Activated naive CD8-positive, alpha-beta T cell treated with anti-CD3 and anti-CD28 coated beads for 36 hours (primary cell): ENCODE measurements around the gene CST7. TPM values are rescaled to one million over a fixed set of nuclear protein-coding genes. Genes with fewer than 3 reads are reported as not detected.
A peak's percentile ranks its signal among the peaks of the same experiment; 100 is the strongest.

ENCODE experiments used
- DNase-seq: peaks from one replicate; pipeline ENCODE4 v3.0.0; 2021
- H3K27ac Mint-ChIP-seq: one replicate; pipeline ENCODE4 v1.8.0; 2022; ENCODE audit warnings: mild to moderate bottlenecking, moderate library complexity, mixed read lengths
- H3K27me3 Mint-ChIP-seq: one replicate; pipeline ENCODE4 v1.8.0; 2022; ENCODE audit warnings: mild to moderate bottlenecking, mixed read lengths
- H3K36me3 Mint-ChIP-seq: one replicate; pipeline ENCODE4 v1.8.0; 2021; ENCODE audit warnings: mild to moderate bottlenecking, mixed read lengths
- H3K4me1 Mint-ChIP-seq: one replicate; pipeline ENCODE4 v1.8.0; 2021; ENCODE audit warnings: mixed read lengths
- H3K4me3 Mint-ChIP-seq: one replicate; pipeline ENCODE4 v1.8.0; 2022; ENCODE audit warnings: mild to moderate bottlenecking, moderate library complexity, mixed read lengths
- H3K9me3 Mint-ChIP-seq: one replicate; pipeline ENCODE4 v1.8.0; 2022; ENCODE audit warnings: mixed read lengths
- total RNA-seq, 2 experiments: library from RNA; stranded (reverse); gene quantifications; one replicate each; pipeline ENCODE4 v1.2.3, GENCODE V29; 2021

Gene CST7
- total RNA-seq, 2 experiments from 2014 or later = 41.5 to 44.7 TPM

GRCh38 chr20:24979036-24979960 lies 30.2 kb downstream of the CST7 start:
- DNase-seq = no peak
- peaks cover 16% of the 10 kb centered on the region for H3K9me3 Mint-ChIP-seq
- H3K4me1 Mint-ChIP-seq = peaks cover 22% of the 10 kb centered on the region
- H3K27ac Mint-ChIP-seq = no peak overlapping the region
- no peak overlapping the region for H3K4me3 Mint-ChIP-seq
- no peaks in the 10 kb centered on the region for H3K27me3 Mint-ChIP-seq
- peaks cover 86% of the 10 kb centered on the region for H3K36me3 Mint-ChIP-seq

GRCh38 chr20:24980291-24981053 lies 31.4 kb downstream of the CST7 start:
- H3K36me3 Mint-ChIP-seq = peaks cover 80% of the 10 kb centered on the region
- no peaks in the 10 kb centered on the region for H3K27me3 Mint-ChIP-seq
- H3K27ac Mint-ChIP-seq = no peak overlapping the region
- no peak for DNase-seq
- H3K4me3 Mint-ChIP-seq = no peak overlapping the region
- peaks cover 15% of the 10 kb centered on the region for H3K9me3 Mint-ChIP-seq
- peaks cover 32% of the 10 kb centered on the region for H3K4me1 Mint-ChIP-seq

GRCh38 chr20:24981282-24981681 lies 32.2 kb downstream of the CST7 start:
- Mint-ChIP-seq H3K9me3 (peaks cover 10% of the 10 kb centered on the region), H3K36me3 (peaks cover 78% of the 10 kb centered on the region), H3K4me3 (no peak overlapping the region), H3K27ac (no peak overlapping the region), H3K27me3 (no peaks in the 10 kb centered on the region), H3K4me1 (peaks cover 39% of the 10 kb centered on the region)
- no peak for DNase-seq

- H3K27me3 Mint-ChIP-seq = no peaks in the 10 kb centered on the region
- peaks cover 8% of the 10 kb centered on the region for H3K9me3 Mint-ChIP-seq
- DNase-seq = no peak
- H3K27ac Mint-ChIP-seq = no peak overlapping the region
- H3K36me3 Mint-ChIP-seq = peaks cover 77% of the 10 kb centered on the region
- H3K4me1 Mint-ChIP-seq = peaks cover 43% of the 10 kb centered on the region
- no peak overlapping the region for H3K4me3 Mint-ChIP-seq
These were observed 32.7 kb downstream of the CST7 start for GRCh38 chr20:24981790-24982189.

GRCh38 chr20:24983896-24984295 lies 34.8 kb downstream of the CST7 start:
- no peak for DNase-seq
- no peak overlapping the region for H3K27ac Mint-ChIP-seq
- peaks cover 64% of the 10 kb centered on the region for H3K4me1 Mint-ChIP-seq
- peaks cover 68% of the 10 kb centered on the region for H3K36me3 Mint-ChIP-seq
- no peaks in the 10 kb centered on the region for H3K27me3 Mint-ChIP-seq
- no peak overlapping the region for H3K4me3 Mint-ChIP-seq
- peaks cover 8% of the 10 kb centered on the region for H3K9me3 Mint-ChIP-seq

- peaks cover 62% of the 10 kb centered on the region for H3K36me3 Mint-ChIP-seq
- no peak overlapping the region for H3K4me3 Mint-ChIP-seq
- peaks cover 3% of the 10 kb centered on the region for H3K9me3 Mint-ChIP-seq
- DNase-seq = no peak
- no peaks in the 10 kb centered on the region for H3K27me3 Mint-ChIP-seq
- no peak overlapping the region for H3K27ac Mint-ChIP-seq
- H3K4me1 Mint-ChIP-seq = peaks cover 69% of the 10 kb centered on the region
These were observed 36.0 kb downstream of the CST7 start for GRCh38 chr20:24984961-24985640.

- Mint-ChIP-seq H3K36me3 (peaks cover 58% of the 10 kb centered on the region), H3K27me3 (no peaks in the 10 kb centered on the region), H3K4me1 (peaks cover 76% of the 10 kb centered on the region), H3K27ac (no peak overlapping the region), H3K9me3 (peaks cover 3% of the 10 kb centered on the region), H3K4me3 (no peak overlapping the region)
- DNase-seq = no peak
These were observed 36.7 kb downstream of the CST7 start for GRCh38 chr20:24985802-24986201.

GRCh38 chr20:24986436-24987015 lies 37.5 kb downstream of the CST7 start:
- peaks cover 3% of the 10 kb centered on the region for H3K9me3 Mint-ChIP-seq
- peaks cover 78% of the 10 kb centered on the region for H3K4me1 Mint-ChIP-seq
- no peaks in the 10 kb centered on the region for H3K27me3 Mint-ChIP-seq
- H3K36me3 Mint-ChIP-seq = peaks cover 56% of the 10 kb centered on the region
- no peak for DNase-seq
- H3K4me3 Mint-ChIP-seq = no peak overlapping the region
- H3K27ac Mint-ChIP-seq = no peak overlapping the region

- Mint-ChIP-seq H3K36me3 (peaks cover 53% of the 10 kb centered on the region), H3K27me3 (no peaks in the 10 kb centered on the region)
- peak; percentile 16 for DNase-seq
These were observed 38.2 kb downstream of the CST7 start for GRCh38 chr20:24987244-24987643.

GRCh38 chr20:24987873-24988835 lies 39.1 kb downstream of the CST7 start:
- H3K36me3 Mint-ChIP-seq = peaks cover 45% of the 10 kb centered on the region
- H3K9me3 Mint-ChIP-seq = peaks cover 3% of the 10 kb centered on the region
- no peaks in the 10 kb centered on the region for H3K27me3 Mint-ChIP-seq
- H3K27ac Mint-ChIP-seq = peak overlapping the region; percentile 55
- peaks cover 68% of the 10 kb centered on the region for H3K4me1 Mint-ChIP-seq
- H3K4me3 Mint-ChIP-seq = no peak overlapping the region
- DNase-seq = no peak

More at GRCh38 chr20:24987244-24987643, 38.2 kb downstream of the CST7 start:
- Mint-ChIP-seq H3K27ac (peak overlapping the region; percentile 54), H3K4me1 (peaks cover 74% of the 10 kb centered on the region), H3K4me3 (no peak overlapping the region), H3K9me3 (peaks cover 3% of the 10 kb centered on the region)

GRCh38 chr20:24989162-24989561 lies 40.1 kb downstream of the CST7 start:
- Mint-ChIP-seq H3K9me3 (peaks cover 3% of the 10 kb centered on the region), H3K36me3 (peaks cover 38% of the 10 kb centered on the region), H3K4me1 (peaks cover 75% of the 10 kb centered on the region), H3K27ac (no peak overlapping the region), H3K27me3 (no peaks in the 10 kb centered on the region), H3K4me3 (no peak overlapping the region)
- DNase-seq = no peak

GRCh38 chr20:24990810-24991252 lies 41.8 kb downstream of the CST7 start:
- no peaks in the 10 kb centered on the region for H3K27me3 Mint-ChIP-seq

GRCh38 chr20:24991897-24992486 lies 42.9 kb downstream of the CST7 start:
- Mint-ChIP-seq H3K36me3 (peaks cover 25% of the 10 kb centered on the region), H3K27ac (peak overlapping the region; percentile 93), H3K9me3 (peaks cover 3% of the 10 kb centered on the region), H3K27me3 (no peaks in the 10 kb centered on the region), H3K4me3 (peak overlapping the region; percentile 94), H3K4me1 (peaks cover 58% of the 10 kb centered on the region)
- DNase-seq = peak; percentile 24

More at GRCh38 chr20:24990810-24991252, 41.8 kb downstream of the CST7 start:
- Mint-ChIP-seq H3K27ac (no peak overlapping the region), H3K4me1 (peaks cover 67% of the 10 kb centered on the region), H3K4me3 (peak overlapping the region; percentile 94), H3K9me3 (peaks cover 3% of the 10 kb centered on the region), H3K36me3 (peaks cover 34% of the 10 kb centered on the region)
- DNase-seq = no peak
